GM18498 (cell line): ENCODE data around the gene WDR20.
A peak's percentile ranks its signal among the peaks of the same experiment; 100 is the strongest.
"Not testable (repeated sequence)": the region's sequence is repeated elsewhere in the genome, so short reads cannot be mapped to it uniquely, and the experiment has no call there.

ENCODE experiments used
- ATAC-seq: cut with Tn5 transposase; IDR thresholded peaks from one replicate; pipeline ENCODE4 v1.9.1; 2021; ENCODE audit warnings: mild to moderate bottlenecking, moderate library complexity; ENCODE audit not compliant: unreplicated experiment

WDR20 gene

GRCh38 chr14:102234331-102235264, 94.9 kb downstream of the WDR20 start:
- no peak for ATAC-seq

DNA sequence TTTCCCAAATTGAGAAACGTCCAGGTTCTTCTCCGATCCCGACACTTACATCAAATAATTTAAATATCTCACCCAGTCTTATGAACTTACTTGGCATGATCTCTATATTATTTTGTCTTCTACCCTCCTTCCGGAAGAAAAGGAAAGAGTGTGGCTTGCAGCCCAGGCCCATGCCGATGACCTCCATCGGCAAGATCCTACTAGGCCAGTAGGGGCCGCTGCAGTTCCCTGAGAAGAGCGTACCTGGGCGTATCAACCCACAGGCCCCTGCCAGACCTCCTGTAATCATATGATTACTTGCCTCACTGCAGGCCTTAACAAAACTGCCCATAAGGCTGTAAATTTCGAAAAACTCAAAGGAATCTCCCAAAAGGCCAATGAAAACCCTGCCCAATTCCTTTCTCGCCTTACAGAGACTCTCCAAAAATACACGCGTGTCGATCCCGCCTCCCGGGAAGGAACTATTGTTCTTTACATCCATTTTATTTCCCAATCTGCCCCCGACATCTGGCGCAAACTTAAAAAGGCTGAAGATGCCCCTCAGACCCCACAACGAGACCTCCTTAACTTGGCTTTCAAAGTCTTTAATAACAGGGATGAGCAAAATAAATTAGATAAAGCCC, 95.7 kb downstream of the WDR20 start:
- peak; percentile 76 for ATAC-seq

- no peak for ATAC-seq
Observed at GRCh38 chr14:102236026-102236425, 96.3 kb downstream of the WDR20 start.

DNA sequence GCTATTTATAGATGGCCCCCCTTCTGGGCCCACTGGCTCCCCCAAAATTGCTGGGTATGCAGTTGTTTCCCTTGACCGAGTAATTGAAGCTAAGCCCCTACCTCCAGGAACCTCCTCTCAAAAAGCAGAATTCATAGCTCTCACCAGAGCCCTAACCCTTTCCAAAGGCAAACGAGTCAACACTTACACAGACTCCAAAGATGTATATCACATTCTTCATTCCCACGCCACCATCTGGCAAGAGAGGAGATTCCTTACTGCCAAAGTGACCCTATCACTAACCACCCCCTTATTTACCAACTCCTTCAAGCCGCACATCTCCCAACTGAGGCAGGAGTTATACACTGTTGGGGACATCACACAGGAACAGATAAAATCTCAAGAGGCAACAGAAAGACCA, 98.4 kb downstream of the WDR20 start:
- no peak for ATAC-seq

GRCh38 chr14:102238766-102239165, 99.1 kb downstream of the WDR20 start:
- ATAC-seq = no peak

GRCh38 chr14:102239231-102239630, 99.5 kb downstream of the WDR20 start:
- ATAC-seq = no peak

DNA sequence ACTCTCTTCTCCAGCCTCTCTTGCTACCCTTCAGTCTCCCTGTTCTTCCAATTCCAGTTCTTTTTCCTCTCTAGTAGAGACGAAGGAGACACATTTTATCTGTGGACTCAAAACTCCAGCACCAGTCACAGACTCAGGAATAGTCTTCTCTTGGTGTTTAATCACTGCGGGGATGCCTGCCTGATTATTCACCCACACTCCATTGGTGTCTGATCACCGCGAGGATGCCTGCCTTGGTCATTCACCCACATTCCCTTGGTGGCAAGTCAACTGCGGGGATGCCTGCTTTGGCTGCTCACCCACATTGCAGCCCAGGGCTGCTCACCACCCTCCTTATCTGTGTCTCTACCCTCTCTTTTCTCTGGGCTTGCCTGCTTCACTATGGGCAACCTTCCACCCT, 100.8 kb downstream of the WDR20 start:
- ATAC-seq = not testable (repeated sequence)

- no peak for ATAC-seq
Observed at GRCh38 chr14:102241147-102241546, 101.5 kb downstream of the WDR20 start.

- ATAC-seq = not testable (repeated sequence)
Observed at GRCh38 chr14:102243795-102244194, 104.1 kb downstream of the WDR20 start.

GRCh38 chr14:102246071-102246470, 106.4 kb downstream of the WDR20 start:
- ATAC-seq = no peak

DNA sequence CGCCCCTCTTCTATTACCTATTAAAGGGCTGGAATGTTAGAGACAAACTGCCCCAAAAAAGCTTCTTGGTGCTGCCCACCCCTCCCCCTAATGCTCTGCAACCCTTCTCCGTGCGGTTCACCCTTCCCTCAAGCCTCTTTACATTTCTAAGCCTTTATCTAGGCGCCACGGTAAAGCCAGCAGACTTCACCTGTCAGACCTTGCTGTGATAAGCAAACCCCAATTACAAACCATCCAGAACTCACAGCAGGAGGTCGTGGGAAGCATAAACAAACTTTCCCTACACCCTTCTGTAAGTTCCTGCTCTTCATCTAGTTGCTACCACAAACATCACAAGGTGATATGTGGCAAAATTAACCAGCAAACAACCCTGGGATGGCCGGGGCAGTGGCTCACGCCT, 108.4 kb downstream of the WDR20 start:
- ATAC-seq = no peak

DNA sequence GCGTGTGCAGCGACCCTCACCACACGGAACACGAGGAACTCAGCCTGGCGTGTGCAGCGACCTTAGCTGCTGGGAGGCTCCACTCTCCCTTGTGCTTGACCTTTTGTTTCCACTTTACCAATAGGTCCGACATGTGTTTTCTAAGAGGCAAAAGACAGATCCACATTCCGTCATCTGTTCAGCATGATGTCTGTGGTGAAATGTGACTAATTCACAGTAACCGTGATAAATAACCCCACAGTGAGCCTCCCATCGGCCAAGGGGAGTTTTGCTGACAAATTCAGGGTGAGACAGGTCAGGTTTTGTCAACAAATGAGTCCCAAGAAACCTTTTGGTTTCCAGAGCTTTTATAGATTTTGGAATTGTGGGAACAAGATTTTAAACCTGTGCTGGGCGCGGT, 109.3 kb downstream of the WDR20 start:
- ATAC-seq = no peak

GRCh38 chr14:102249981-102250380, 110.3 kb downstream of the WDR20 start:
- no peak for ATAC-seq

GRCh38 chr14:102250636-102251035, 110.9 kb downstream of the WDR20 start:
- no peak for ATAC-seq

DNA sequence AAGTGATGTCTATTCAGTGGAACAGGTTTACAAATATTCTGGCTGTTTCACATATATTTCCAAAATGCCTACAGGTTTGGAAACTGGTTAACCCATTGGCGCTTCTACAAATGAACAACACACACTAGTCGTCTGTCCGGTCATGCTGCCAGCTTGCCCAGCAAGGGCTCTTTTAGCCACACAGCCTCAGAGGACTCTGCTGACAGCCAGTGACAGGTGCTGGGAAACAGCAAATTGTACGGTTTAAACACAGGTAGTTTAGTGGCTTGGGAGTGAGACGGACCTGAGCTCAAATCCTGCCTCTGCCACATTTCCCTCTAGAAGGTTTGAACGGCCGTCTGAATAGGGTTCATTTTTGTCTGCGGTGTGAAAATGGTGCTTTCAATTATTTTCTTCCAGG, 111.5 kb downstream of the WDR20 start:
- ATAC-seq = no peak

DNA sequence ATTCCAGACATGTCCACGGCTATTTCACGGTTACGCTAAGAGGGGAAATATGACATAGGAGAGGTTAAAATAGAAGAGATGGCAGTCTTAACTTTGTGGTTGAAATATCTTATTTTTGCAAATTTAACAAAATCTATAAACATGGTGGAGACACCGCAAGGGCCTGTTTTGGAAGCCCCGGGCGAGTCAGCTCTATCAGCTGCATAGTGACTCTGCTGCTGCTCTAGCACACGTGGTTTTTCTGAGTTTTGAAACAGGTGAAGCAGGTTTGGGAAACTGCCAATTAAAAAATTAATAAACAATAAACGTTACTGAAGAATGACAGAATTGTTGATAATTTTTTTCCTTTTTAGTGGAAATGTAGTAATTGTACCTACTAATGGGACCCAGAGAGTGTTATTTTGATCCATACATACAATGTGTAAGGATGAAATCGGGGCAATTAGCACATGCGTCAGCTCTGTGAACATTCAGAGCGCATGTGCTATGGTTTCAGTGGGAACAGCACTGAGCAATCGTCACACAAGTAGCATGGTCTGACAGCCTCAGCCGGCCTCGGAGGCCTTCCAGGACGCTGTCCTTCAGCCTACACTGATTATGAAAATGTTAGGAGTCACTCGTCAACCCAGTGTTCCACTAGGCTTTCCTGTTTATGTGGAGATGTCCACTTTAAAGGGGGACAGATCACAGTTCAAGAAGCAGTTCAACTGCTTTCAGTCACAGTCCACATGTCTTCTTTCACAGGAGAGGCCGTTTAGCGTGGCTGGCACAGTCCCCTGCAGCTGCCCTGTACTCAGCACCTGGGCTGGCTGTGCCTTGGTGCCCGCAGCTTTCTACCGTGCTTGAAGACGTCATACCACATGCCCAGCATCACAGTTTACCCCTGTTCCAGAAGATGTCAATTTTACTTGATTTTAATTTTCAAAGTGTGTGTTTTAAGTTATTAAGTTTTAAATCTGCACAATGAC, 113.4 kb downstream of the WDR20 start:
- ATAC-seq = no peak

DNA sequence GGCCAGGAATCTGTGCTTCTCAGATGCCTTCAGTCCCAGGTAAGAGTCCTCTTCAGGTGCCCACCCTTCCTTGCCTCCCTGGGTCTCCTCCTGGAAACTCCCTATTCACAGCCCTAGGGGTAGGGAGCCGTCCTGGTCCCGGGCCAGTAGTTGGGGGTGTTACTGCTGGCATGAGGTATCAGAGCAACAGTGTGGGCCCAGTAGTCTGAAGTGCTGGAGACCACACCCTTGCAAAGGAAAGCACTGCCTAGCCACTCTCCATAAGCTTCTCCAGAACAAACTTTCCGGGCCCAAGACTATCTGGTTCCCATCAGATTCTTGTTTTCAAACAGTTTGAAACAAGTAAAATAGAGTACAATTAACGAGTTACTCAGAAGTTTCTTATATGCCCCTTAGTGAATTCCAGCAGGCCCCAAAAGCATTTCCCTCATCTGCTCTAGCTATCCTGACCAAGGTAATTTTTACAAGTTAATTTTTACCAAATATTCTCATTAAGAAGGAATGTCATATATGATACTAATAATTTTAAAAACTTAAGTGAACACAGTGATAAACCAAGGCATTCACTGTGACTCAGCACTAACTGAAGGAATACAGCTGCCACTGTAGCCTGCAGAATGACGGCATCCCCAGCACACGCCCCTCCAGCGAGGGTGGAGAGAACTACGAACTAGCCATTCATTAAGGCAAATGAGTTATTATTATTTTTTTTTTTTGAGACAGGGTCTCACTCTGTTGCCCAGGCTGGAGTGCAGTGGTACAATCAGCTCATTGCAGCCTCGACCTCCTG, 115.9 kb downstream of the WDR20 start:
- no peak for ATAC-seq

- ATAC-seq = no peak
Observed at GRCh38 chr14:102256716-102257115, 117.0 kb downstream of the WDR20 start.

GRCh38 chr14:102258136-102258535, 118.4 kb downstream of the WDR20 start:
- no peak for ATAC-seq
